Neural cell (in vitro differentiated cells): ENCODE measurements around the gene BMPR1B. TPM values are rescaled to one million over a fixed set of nuclear protein-coding genes. Genes with fewer than 3 reads are reported as not detected.

Experiments
- H2AFZ ChIP-seq: fragments of 200-600, 300-800 bp; sonication (generic), shearing (Covaris generic); 2 replicates; pipeline ENCODE4 v1.6.0; 2014; ENCODE audit warnings: low read depth, mild to moderate bottlenecking, antibody characterized with exemption, low read length, moderate library complexity
- H3F3A ChIP-seq: fragments of 200-600 bp; shearing (Covaris generic); 2 replicates; pipeline ENCODE4 v1.6.1; 2016; ENCODE audit warnings: mild to moderate bottlenecking, moderate library complexity, mixed read lengths, antibody characterized with exemption, low read length; ENCODE audit not compliant: insufficient read depth, poor library complexity, severe bottlenecking
- H3K27ac ChIP-seq: fragments of 200-600, 300-800 bp; sonication (generic), shearing (Covaris generic); 2 replicates; pipeline ENCODE4 v1.5.1; 2014; ENCODE audit warnings: mild to moderate bottlenecking, low read length, moderate library complexity
- H3K27me3 ChIP-seq: fragments of 300-800, 200-600 bp; sonication (generic), shearing (Covaris generic); 2 replicates; pipeline ENCODE4 v1.6.0; 2014; ENCODE audit warnings: mild to moderate bottlenecking, low read depth, low read length, moderate library complexity; ENCODE audit not compliant: insufficient read depth
- H3K36me3 ChIP-seq: fragments of 300-800, 200-600 bp; sonication (generic), shearing (Covaris generic); 2 replicates; pipeline ENCODE4 v1.5.1; 2014; ENCODE audit warnings: mild to moderate bottlenecking, antibody characterized with exemption, low read length, moderate library complexity; ENCODE audit not compliant: insufficient read depth
- H3K4me2 ChIP-seq: fragments of 300-800, 200-600 bp; sonication (generic), shearing (Covaris generic); 2 replicates; pipeline ENCODE4 v1.6.0; 2014; ENCODE audit warnings: mild to moderate bottlenecking, low read length
- H3K4me3 ChIP-seq: fragments of 300-800, 200-600 bp; sonication (generic), shearing (Covaris generic); 2 replicates; pipeline ENCODE4 v1.5.1; 2014; ENCODE audit warnings: mild to moderate bottlenecking, low read length, moderate library complexity
- H3K79me2 ChIP-seq: fragments of 200-600 bp; shearing (Covaris generic); replicated peaks from 2 replicates; pipeline ENCODE4 v1.6.0; 2014; ENCODE audit warnings: mild to moderate bottlenecking, low read length, moderate library complexity; ENCODE audit not compliant: insufficient read depth
- H3K9ac ChIP-seq: fragments of 300-800, 200-600 bp; sonication (generic), shearing (Covaris generic); 2 replicates; pipeline ENCODE4 v1.6.1; 2016; ENCODE audit warnings: mild to moderate bottlenecking, low read length, mixed read lengths
- H3K9me2 ChIP-seq: fragments of 200-600 bp; shearing (Covaris generic); 2 replicates; pipeline ENCODE4 v1.6.1; 2016; ENCODE audit warnings: mild to moderate bottlenecking, low read length, mixed read lengths; ENCODE audit not compliant: insufficient read depth
- H3K9me3 ChIP-seq: fragments of 200-600, 300-800 bp; sonication (generic), shearing (Covaris generic); 2 replicates; pipeline ENCODE4 v1.6.1; 2016; ENCODE audit warnings: mild to moderate bottlenecking, mixed run types, low read length, moderate library complexity, mixed read lengths
- H4K20me1 ChIP-seq: fragments of 200-600 bp; shearing (Covaris generic); 2 replicates; pipeline ENCODE4 v1.6.1; 2016; ENCODE audit warnings: mild to moderate bottlenecking, mixed run types; ENCODE audit not compliant: insufficient read depth
- EP300 ChIP-seq: fragments of 450-650 bp; conservative IDR thresholded peaks from 2 replicates; pipeline ENCODE4 v1.6.1; 2014; ENCODE audit warnings: antibody characterized with exemption, mild to moderate bottlenecking, moderate library complexity; ENCODE audit not compliant: poor library complexity, severe bottlenecking
- EZH2 ChIP-seq: fragments of 200-600, 300-800 bp; shearing (Covaris generic), sonication (generic); IDR thresholded peaks from 2 replicates; pipeline ENCODE4 v1.6.1; 2014; ENCODE audit warnings: antibody characterized with exemption, low read length, borderline replicate concordance, mild to moderate bottlenecking; ENCODE audit not compliant: insufficient read depth, poor library complexity, severe bottlenecking
- MXI1 ChIP-seq: fragments of 450-650 bp; conservative IDR thresholded peaks from 2 replicates; pipeline ENCODE4 v1.6.1; 2014; ENCODE audit warnings: antibody characterized with exemption, mild to moderate bottlenecking; ENCODE audit not compliant: poor library complexity, severe bottlenecking
- POLR2AphosphoS5 ChIP-seq: IDR thresholded peaks from 2 replicates; pipeline ENCODE4 v1.6.1; 2012
- RAD21 ChIP-seq: fragments of 450-650 bp; conservative IDR thresholded peaks from 2 replicates; pipeline ENCODE4 v1.6.1; 2014; ENCODE audit warnings: antibody characterized with exemption, mild to moderate bottlenecking, moderate library complexity
- SMC3 ChIP-seq: fragments of 450-650 bp; conservative IDR thresholded peaks from 2 replicates; pipeline ENCODE4 v1.6.1; 2014; ENCODE audit warnings: antibody characterized with exemption, mild to moderate bottlenecking, moderate library complexity; ENCODE audit not compliant: poor library complexity
- TAF1 ChIP-seq: IDR thresholded peaks from 2 replicates; pipeline ENCODE4 v1.6.1; 2012; ENCODE audit warnings: low read depth
- polyA plus RNA-seq: library from polyadenylated mRNA; depleted of rRNA; stranded (reverse); fragments of >200 nt; gene quantifications from 2 replicates; pipeline ENCODE4 v1.2.3, GENCODE V29; 2014
- TF ChIP-seq, protein P1 (sequence below): fragments of 450-650 bp; IDR thresholded peaks from 2 replicates; pipeline ENCODE4 v1.5.1; 2014; ENCODE audit warnings: antibody characterized with exemption, mild to moderate bottlenecking, moderate library complexity; ENCODE audit not compliant: poor library complexity, severe bottlenecking
- TF ChIP-seq, protein P2 (sequence below): IDR thresholded peaks from 2 replicates; pipeline ENCODE4 v1.6.1; 2012; ENCODE audit warnings: borderline replicate concordance

The BMPR1B gene
- polyA plus RNA-seq, 1 donor from 2014 or later: 1.6 TPM

GRCh38 chr4:95066050-95066449, 308.3 kb downstream of the BMPR1B start:
- H2AFZ ChIP-seq: no peak overlapping the region
- TF ChIP-seq, protein P1, sequence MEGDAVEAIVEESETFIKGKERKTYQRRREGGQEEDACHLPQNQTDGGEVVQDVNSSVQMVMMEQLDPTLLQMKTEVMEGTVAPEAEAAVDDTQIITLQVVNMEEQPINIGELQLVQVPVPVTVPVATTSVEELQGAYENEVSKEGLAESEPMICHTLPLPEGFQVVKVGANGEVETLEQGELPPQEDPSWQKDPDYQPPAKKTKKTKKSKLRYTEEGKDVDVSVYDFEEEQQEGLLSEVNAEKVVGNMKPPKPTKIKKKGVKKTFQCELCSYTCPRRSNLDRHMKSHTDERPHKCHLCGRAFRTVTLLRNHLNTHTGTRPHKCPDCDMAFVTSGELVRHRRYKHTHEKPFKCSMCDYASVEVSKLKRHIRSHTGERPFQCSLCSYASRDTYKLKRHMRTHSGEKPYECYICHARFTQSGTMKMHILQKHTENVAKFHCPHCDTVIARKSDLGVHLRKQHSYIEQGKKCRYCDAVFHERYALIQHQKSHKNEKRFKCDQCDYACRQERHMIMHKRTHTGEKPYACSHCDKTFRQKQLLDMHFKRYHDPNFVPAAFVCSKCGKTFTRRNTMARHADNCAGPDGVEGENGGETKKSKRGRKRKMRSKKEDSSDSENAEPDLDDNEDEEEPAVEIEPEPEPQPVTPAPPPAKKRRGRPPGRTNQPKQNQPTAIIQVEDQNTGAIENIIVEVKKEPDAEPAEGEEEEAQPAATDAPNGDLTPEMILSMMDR: no peak
- TF ChIP-seq EP300: no peak

GRCh38 chr4:95068401-95068800, 310.6 kb downstream of the BMPR1B start:
- Histone ChIP-seq H3K27me3 (no peaks in the 10 kb centered on the region), H3K36me3 (no peaks in the 10 kb centered on the region), H4K20me1 (no peaks in the 10 kb centered on the region), H3K4me3 (no peak overlapping the region), H3K79me2 (no peaks in the 10 kb centered on the region), H3K27ac (no peak overlapping the region), H2AFZ (no peak overlapping the region), H3K9me2 (no peaks in the 10 kb centered on the region), H3K4me2 (no peak overlapping the region), H3K9me3 (no peaks in the 10 kb centered on the region), H3F3A (no peaks in the 10 kb centered on the region), H3K9ac (no peak overlapping the region)
- no peak for TF ChIP-seq RAD21
- TF ChIP-seq MXI1: no peak
- TF ChIP-seq, protein P2, sequence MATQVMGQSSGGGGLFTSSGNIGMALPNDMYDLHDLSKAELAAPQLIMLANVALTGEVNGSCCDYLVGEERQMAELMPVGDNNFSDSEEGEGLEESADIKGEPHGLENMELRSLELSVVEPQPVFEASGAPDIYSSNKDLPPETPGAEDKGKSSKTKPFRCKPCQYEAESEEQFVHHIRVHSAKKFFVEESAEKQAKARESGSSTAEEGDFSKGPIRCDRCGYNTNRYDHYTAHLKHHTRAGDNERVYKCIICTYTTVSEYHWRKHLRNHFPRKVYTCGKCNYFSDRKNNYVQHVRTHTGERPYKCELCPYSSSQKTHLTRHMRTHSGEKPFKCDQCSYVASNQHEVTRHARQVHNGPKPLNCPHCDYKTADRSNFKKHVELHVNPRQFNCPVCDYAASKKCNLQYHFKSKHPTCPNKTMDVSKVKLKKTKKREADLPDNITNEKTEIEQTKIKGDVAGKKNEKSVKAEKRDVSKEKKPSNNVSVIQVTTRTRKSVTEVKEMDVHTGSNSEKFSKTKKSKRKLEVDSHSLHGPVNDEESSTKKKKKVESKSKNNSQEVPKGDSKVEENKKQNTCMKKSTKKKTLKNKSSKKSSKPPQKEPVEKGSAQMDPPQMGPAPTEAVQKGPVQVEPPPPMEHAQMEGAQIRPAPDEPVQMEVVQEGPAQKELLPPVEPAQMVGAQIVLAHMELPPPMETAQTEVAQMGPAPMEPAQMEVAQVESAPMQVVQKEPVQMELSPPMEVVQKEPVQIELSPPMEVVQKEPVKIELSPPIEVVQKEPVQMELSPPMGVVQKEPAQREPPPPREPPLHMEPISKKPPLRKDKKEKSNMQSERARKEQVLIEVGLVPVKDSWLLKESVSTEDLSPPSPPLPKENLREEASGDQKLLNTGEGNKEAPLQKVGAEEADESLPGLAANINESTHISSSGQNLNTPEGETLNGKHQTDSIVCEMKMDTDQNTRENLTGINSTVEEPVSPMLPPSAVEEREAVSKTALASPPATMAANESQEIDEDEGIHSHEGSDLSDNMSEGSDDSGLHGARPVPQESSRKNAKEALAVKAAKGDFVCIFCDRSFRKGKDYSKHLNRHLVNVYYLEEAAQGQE: no peak
- TF ChIP-seq EP300: no peak
- TF ChIP-seq POLR2AphosphoS5: no peak
- no peak for TF ChIP-seq TAF1
- TF ChIP-seq EZH2: no peak
- TF ChIP-seq SMC3: no peak
- TF ChIP-seq, protein P1: no peak

More at GRCh38 chr4:95066050-95066449, 308.3 kb downstream of the BMPR1B start:
- no peaks in the 10 kb centered on the region for H3K27me3 ChIP-seq
- no peak overlapping the region for H3K4me3 ChIP-seq
- H3F3A ChIP-seq: no peaks in the 10 kb centered on the region
- no peak overlapping the region for H3K9ac ChIP-seq
- no peak overlapping the region for H3K27ac ChIP-seq
- no peaks in the 10 kb centered on the region for H3K9me3 ChIP-seq
- no peaks in the 10 kb centered on the region for H3K79me2 ChIP-seq
- no peaks in the 10 kb centered on the region for H4K20me1 ChIP-seq
- no peak overlapping the region for H3K4me2 ChIP-seq
- H3K9me2 ChIP-seq: no peaks in the 10 kb centered on the region
- no peaks in the 10 kb centered on the region for H3K36me3 ChIP-seq
